ENCODE results near the gene PPL. TPM values are rescaled to one million over a fixed set of nuclear protein-coding genes. Genes with fewer than 3 reads are reported as not detected.

PPL gene
- total RNA-seq, 1 donor from 2014 or later = 21.0 TPM

DNA sequence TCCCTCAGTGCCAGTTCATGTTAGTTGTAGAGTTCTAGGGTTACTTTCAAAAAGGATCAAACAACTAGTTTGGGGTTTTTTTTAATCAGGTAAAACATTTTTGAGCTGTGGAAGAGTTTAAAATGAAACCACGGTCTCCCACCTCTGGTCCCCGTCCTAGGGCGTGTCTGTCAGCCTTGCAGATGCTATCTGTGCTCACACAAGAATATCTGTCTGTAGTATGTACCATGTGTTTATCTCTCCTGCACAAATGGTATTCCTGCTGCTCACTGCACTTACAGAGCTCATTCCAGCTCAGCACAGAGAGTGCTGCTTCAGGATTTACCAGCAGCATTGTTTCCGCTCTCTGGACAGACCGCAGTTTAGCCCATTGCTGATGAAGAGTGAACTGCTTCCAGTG lies 50.8 kb downstream of the PPL start:
- no peak for DNase-seq (ENCODE audit: low read depth)
- H3K4me3 ChIP-seq (ENCODE audit: low read depth, low read length) = no peak overlapping the region
- TF ChIP-seq, protein P1, sequence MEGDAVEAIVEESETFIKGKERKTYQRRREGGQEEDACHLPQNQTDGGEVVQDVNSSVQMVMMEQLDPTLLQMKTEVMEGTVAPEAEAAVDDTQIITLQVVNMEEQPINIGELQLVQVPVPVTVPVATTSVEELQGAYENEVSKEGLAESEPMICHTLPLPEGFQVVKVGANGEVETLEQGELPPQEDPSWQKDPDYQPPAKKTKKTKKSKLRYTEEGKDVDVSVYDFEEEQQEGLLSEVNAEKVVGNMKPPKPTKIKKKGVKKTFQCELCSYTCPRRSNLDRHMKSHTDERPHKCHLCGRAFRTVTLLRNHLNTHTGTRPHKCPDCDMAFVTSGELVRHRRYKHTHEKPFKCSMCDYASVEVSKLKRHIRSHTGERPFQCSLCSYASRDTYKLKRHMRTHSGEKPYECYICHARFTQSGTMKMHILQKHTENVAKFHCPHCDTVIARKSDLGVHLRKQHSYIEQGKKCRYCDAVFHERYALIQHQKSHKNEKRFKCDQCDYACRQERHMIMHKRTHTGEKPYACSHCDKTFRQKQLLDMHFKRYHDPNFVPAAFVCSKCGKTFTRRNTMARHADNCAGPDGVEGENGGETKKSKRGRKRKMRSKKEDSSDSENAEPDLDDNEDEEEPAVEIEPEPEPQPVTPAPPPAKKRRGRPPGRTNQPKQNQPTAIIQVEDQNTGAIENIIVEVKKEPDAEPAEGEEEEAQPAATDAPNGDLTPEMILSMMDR (conservative IDR thresholded peaks at IDR 0.05; ENCODE audit: low read depth, low read length) = no peak

DNA sequence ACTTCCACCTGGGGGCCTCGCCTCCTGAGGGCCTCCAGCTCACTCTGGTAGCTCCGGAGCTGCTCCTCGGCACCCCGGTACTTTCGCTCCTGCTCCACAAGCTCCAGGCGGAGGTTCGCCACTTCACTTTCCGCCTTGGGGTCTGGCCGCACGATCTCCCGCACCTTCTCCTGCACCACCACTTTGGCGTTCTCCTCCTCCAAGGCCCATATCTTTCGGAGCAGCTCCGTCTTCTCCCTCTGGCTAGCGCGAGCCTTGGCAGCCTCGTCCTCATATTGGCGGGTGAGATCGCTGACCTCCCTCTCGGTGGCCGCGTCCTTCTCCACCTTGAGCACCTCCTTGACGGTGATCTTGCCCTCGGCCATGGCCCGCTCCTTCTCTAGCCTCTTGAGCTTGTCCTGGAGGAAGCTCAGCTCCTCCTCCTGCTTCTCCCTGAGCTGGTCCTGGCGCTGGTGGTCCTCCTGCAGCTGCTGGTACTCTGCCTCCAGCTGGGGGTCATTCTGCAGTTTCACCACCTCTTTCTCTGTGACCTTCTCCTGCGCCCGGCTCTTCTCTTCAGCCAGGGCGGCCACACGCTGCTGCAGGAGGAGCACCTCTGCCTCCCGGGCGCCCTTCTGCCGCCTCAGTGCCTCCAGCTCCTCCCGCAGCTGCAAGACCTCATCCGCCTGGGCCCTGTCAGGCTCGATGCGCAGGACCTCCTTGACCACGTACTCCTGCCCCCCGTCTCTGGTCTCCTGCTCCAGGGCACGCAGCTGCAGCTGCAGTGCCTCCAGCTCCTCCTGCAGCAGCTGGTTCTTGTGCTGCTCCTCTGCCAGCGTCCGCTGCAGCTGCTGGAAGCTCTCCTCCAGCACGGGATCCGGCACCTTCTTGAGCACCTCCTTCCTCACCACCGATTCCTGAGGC lies 51.7 kb downstream of the PPL start:
- DNase-seq (ENCODE audit: low read depth) = no peak
- TF ChIP-seq, protein P1 (conservative IDR thresholded peaks at IDR 0.05; ENCODE audit: low read depth, low read length) = no peak
- H3K4me3 ChIP-seq (ENCODE audit: low read depth, low read length) = no peak overlapping the region

- H3K4me3 ChIP-seq (ENCODE audit: low read depth, low read length) = no peak overlapping the region
- no peak for DNase-seq (ENCODE audit: low read depth)
- TF ChIP-seq, protein P1 (conservative IDR thresholded peaks at IDR 0.05; ENCODE audit: low read depth, low read length) = no peak
Observed at GRCh38 chr16:4884209-4884608, 52.7 kb downstream of the PPL start.

DNA sequence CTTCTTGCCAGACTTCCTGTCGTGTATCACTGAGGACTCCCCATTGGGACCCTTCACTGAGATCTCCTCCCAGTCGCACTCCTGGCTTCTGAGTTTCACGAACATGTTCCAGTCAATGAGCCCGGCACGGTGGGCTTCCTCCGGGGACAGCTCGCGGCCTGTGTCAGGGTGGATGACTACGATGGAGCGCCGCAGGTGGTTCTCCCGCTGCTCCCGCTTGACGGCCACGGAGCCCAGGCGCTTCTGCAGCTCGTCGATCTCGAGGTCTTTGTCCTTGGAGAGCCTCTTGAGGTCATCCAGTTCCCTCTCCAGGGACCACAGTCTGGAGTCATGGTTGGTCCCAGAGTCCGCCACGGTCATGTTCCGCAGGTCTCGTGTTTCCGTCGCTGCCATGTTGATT lies 53.4 kb downstream of the PPL start:
- TF ChIP-seq, protein P1 (conservative IDR thresholded peaks at IDR 0.05; ENCODE audit: low read depth, low read length) = no peak
- no peak for DNase-seq (ENCODE audit: low read depth)

DNA sequence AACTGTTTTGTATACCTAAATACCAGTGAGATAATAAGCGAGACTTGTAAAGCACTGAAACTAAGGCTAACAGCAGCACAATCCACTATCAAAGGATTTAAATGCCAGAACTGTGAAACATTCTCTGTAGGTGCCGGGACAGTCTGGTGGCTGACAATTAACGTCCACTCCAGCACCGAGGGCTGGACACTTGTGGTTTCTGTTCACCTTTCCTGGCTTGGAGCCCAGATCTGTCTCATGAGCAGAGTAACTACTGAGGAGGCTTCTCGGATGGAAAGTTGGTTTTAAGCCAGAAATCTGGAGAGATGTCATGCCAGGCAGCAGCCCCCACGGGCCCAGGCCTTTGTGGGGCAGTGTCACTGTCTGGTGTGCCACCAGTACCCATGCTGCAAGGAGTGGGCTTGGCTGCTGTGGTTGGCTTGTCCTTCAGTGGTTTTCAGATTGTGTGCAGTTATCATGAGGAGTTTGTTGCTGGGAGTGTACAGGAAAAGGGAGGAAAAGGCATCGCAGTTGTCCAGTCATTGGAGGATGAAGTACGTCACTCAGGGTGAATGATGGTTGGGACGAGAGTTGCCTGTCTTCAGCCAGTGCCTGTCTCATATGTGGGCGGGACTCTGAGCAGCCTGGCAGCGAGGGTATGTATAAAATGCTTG lies 54.2 kb downstream of the PPL start:
- no peak overlapping the region for H3K4me3 ChIP-seq (ENCODE audit: low read depth, low read length)
- TF ChIP-seq, protein P1 (conservative IDR thresholded peaks at IDR 0.05; ENCODE audit: low read depth, low read length) = no peak
- DNase-seq (ENCODE audit: low read depth) = peak; percentile 63

More for the DNA sequence above, 53.4 kb downstream of the PPL start:
- no peak overlapping the region for H3K4me3 ChIP-seq (ENCODE audit: low read depth, low read length)

DNA sequence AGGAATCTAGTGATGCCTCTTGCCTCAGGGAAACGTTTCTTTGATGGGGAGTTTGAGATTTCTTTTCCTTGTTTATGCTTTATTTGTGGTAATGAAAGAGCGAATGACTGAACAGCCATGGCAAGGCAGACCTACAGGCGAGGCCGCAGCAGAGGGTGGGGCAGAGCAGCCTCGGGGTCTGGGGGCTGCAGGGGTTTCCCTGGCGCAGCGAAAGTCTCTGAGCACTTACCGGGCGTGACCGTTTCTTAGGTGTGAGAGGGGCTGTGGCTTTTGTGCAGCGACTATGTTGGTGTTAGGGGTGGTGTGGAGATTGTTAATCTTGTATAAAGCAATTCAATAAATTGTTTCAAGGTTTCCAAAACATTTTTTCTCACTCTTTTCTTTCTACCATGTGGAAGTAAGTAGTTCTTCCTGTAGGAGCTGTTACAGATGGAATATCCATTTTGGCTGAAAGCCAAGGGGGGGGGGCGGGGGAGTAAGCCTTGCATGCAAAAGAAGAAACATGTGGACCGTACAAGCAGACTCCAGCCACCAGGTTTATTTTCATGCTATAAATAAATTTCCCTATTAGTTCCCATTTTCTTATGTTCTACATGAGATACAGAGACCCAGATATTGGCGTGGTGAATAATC lies 54.8 kb downstream of the PPL start:
- TF ChIP-seq, protein P1 (conservative IDR thresholded peaks at IDR 0.05; ENCODE audit: low read depth, low read length) = no peak
- DNase-seq (ENCODE audit: low read depth) = no peak
- H3K4me3 ChIP-seq (ENCODE audit: low read depth, low read length) = no peak overlapping the region
